Activated naive CD4-positive, alpha-beta T cell treated with anti-CD3 and anti-CD28 coated beads, Interleukin-2, amount 50 U/mL, for 24 hours (primary cell): Measurements from ENCODE around the gene RNF144A.

Experiments
- H3K27ac Mint-ChIP-seq: one replicate; pipeline ENCODE4 v1.8.0; 2021; ENCODE audit warnings: mild to moderate bottlenecking, mixed read lengths
- H3K27me3 Mint-ChIP-seq: one replicate; pipeline ENCODE4 v1.8.0; 2021; ENCODE audit warnings: mixed read lengths
- H3K36me3 Mint-ChIP-seq: one replicate; pipeline ENCODE4 v1.8.0; 2021; ENCODE audit warnings: mixed read lengths
- H3K4me1 Mint-ChIP-seq: one replicate; pipeline ENCODE4 v1.8.0; 2021; ENCODE audit warnings: mixed read lengths
- H3K4me3 Mint-ChIP-seq: one replicate; pipeline ENCODE4 v1.8.0; 2021; ENCODE audit warnings: mild to moderate bottlenecking, mixed read lengths
- H3K9me3 Mint-ChIP-seq: one replicate; pipeline ENCODE4 v1.8.0; 2021; ENCODE audit warnings: mixed read lengths

The RNF144A gene

DNA sequence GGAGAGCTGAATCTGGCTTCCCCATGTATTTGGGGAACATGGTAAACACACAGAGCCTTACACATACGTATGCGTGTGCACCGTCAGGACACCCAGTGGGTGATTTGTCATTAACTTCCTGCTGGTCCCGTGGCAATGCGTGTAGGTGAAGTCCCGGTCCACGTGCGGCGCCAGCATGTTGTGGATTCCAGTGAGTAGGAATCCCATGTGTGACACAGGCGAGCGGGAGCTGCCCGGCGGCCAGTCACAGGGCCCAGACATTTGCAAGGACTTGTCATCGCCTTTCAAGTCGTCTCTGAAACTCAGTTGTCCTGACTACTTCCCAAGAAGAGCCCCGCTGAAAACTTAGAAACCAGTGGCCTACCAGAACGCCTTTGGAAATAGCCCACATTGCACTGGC, 102.0 kb downstream of the RNF144A start:
- H3K4me1 Mint-ChIP-seq = peaks cover 8% of the 10 kb centered on the region
- no peak overlapping the region for H3K4me3 Mint-ChIP-seq
- no peaks in the 10 kb centered on the region for H3K9me3 Mint-ChIP-seq
- H3K27me3 Mint-ChIP-seq = no peaks in the 10 kb centered on the region
- no peak overlapping the region for H3K27ac Mint-ChIP-seq
- H3K36me3 Mint-ChIP-seq = peaks cover 13% of the 10 kb centered on the region

GRCh38 chr2:7020059-7020458, 102.8 kb downstream of the RNF144A start:
- Mint-ChIP-seq H3K27me3 (no peaks in the 10 kb centered on the region), H3K9me3 (no peaks in the 10 kb centered on the region), H3K27ac (no peak overlapping the region), H3K4me3 (no peak overlapping the region), H3K36me3 (peaks cover 10% of the 10 kb centered on the region), H3K4me1 (no peaks in the 10 kb centered on the region)

- Mint-ChIP-seq H3K27ac (peak overlapping the region; percentile 55), H3K4me1 (no peaks in the 10 kb centered on the region), H3K27me3 (no peaks in the 10 kb centered on the region), H3K9me3 (no peaks in the 10 kb centered on the region), H3K36me3 (peaks cover 10% of the 10 kb centered on the region), H3K4me3 (no peak overlapping the region)
These were observed 103.3 kb downstream of the RNF144A start for GRCh38 chr2:7020468-7020867.

GRCh38 chr2:7020939-7021470, 103.8 kb downstream of the RNF144A start:
- H3K27me3 Mint-ChIP-seq = no peaks in the 10 kb centered on the region
- H3K9me3 Mint-ChIP-seq = no peaks in the 10 kb centered on the region
- H3K27ac Mint-ChIP-seq = peak overlapping the region; percentile 55
- H3K4me3 Mint-ChIP-seq = no peak overlapping the region
- no peaks in the 10 kb centered on the region for H3K4me1 Mint-ChIP-seq
- peaks cover 12% of the 10 kb centered on the region for H3K36me3 Mint-ChIP-seq

- peak overlapping the region; percentile 2 for H3K27ac Mint-ChIP-seq
- peaks cover 11% of the 10 kb centered on the region for H3K36me3 Mint-ChIP-seq
- H3K4me1 Mint-ChIP-seq = no peaks in the 10 kb centered on the region
These were observed 105.5 kb downstream of the RNF144A start for GRCh38 chr2:7022492-7023385.

GRCh38 chr2:7023542-7023941, 106.3 kb downstream of the RNF144A start:
- H3K36me3 Mint-ChIP-seq = peaks cover 12% of the 10 kb centered on the region
- H3K4me1 Mint-ChIP-seq = peaks cover 3% of the 10 kb centered on the region
- no peaks in the 10 kb centered on the region for H3K9me3 Mint-ChIP-seq
- H3K27me3 Mint-ChIP-seq = no peaks in the 10 kb centered on the region
- H3K4me3 Mint-ChIP-seq = no peak overlapping the region
- H3K27ac Mint-ChIP-seq = no peak overlapping the region

More at GRCh38 chr2:7022492-7023385, 105.5 kb downstream of the RNF144A start:
- Mint-ChIP-seq H3K9me3 (no peaks in the 10 kb centered on the region), H3K27me3 (no peaks in the 10 kb centered on the region), H3K4me3 (no peak overlapping the region)

GRCh38 chr2:7024261-7024660, 107.0 kb downstream of the RNF144A start:
- Mint-ChIP-seq H3K27ac (no peak overlapping the region), H3K4me3 (no peak overlapping the region), H3K4me1 (peaks cover 4% of the 10 kb centered on the region), H3K36me3 (peaks cover 15% of the 10 kb centered on the region), H3K27me3 (no peaks in the 10 kb centered on the region), H3K9me3 (no peaks in the 10 kb centered on the region)

GRCh38 chr2:7025082-7025481, 107.9 kb downstream of the RNF144A start:
- Mint-ChIP-seq H3K9me3 (no peaks in the 10 kb centered on the region), H3K4me1 (peaks cover 4% of the 10 kb centered on the region), H3K27ac (no peak overlapping the region), H3K4me3 (no peak overlapping the region), H3K36me3 (peaks cover 15% of the 10 kb centered on the region), H3K27me3 (no peaks in the 10 kb centered on the region)

DNA sequence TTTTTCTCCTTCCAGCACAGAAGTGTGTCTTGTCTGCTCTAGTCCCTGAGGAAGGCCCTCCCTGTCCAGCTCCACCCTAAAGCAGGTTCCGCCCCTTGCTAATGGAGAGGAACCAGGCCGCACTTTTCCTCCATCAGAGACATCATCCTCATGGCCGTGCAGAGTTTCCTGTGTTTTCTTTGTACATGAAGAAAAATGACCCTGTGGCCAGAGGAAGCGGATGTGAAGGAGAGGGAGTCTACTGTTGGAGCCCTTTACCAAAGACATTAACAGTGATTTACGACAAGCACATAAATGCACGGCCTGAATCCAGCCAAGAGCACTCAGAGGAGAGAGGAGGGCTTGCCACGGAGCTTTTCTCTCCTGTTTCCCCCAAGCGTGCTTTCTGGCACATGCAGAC, 109.5 kb downstream of the RNF144A start:
- Mint-ChIP-seq H3K4me1 (peaks cover 12% of the 10 kb centered on the region), H3K4me3 (no peak overlapping the region), H3K9me3 (no peaks in the 10 kb centered on the region), H3K27ac (peak overlapping the region; percentile 59), H3K27me3 (no peaks in the 10 kb centered on the region), H3K36me3 (peaks cover 13% of the 10 kb centered on the region)

DNA sequence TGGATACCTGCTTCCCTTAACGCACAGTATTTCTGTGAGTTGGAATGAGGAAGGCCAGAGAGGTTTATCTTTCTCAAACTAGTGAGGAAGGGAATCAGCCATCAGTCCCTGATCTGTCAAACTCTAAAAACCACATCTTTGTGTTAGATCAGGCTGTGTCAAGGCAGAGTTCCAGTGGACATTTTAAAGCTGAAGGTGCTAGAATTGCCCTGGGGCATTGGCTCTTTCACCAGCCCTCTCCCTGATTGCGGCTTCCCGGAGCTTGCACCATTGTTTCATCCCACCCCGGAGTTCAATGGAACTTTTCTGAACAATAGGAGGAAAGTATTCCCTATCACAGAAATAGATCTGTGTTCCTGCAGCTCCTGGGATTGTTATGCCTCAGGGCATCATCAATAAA, 110.2 kb downstream of the RNF144A start:
- peaks cover 14% of the 10 kb centered on the region for H3K4me1 Mint-ChIP-seq
- H3K4me3 Mint-ChIP-seq = no peak overlapping the region
- no peaks in the 10 kb centered on the region for H3K9me3 Mint-ChIP-seq
- peaks cover 14% of the 10 kb centered on the region for H3K36me3 Mint-ChIP-seq
- H3K27ac Mint-ChIP-seq = peak overlapping the region; percentile 17
- H3K27me3 Mint-ChIP-seq = no peaks in the 10 kb centered on the region

GRCh38 chr2:7027956-7028655, 110.9 kb downstream of the RNF144A start:
- peak overlapping the region; percentile 19 for H3K27ac Mint-ChIP-seq
- H3K36me3 Mint-ChIP-seq = peaks cover 15% of the 10 kb centered on the region
- peaks cover 17% of the 10 kb centered on the region for H3K4me1 Mint-ChIP-seq

GRCh38 chr2:7028846-7029245, 111.6 kb downstream of the RNF144A start:
- no peaks in the 10 kb centered on the region for H3K9me3 Mint-ChIP-seq
- no peaks in the 10 kb centered on the region for H3K27me3 Mint-ChIP-seq
- peaks cover 14% of the 10 kb centered on the region for H3K36me3 Mint-ChIP-seq
- peaks cover 17% of the 10 kb centered on the region for H3K4me1 Mint-ChIP-seq
- peak overlapping the region; percentile 23 for H3K27ac Mint-ChIP-seq
- no peak overlapping the region for H3K4me3 Mint-ChIP-seq

More at GRCh38 chr2:7027956-7028655, 110.9 kb downstream of the RNF144A start:
- Mint-ChIP-seq H3K27me3 (no peaks in the 10 kb centered on the region), H3K9me3 (no peaks in the 10 kb centered on the region), H3K4me3 (no peak overlapping the region)

DNA sequence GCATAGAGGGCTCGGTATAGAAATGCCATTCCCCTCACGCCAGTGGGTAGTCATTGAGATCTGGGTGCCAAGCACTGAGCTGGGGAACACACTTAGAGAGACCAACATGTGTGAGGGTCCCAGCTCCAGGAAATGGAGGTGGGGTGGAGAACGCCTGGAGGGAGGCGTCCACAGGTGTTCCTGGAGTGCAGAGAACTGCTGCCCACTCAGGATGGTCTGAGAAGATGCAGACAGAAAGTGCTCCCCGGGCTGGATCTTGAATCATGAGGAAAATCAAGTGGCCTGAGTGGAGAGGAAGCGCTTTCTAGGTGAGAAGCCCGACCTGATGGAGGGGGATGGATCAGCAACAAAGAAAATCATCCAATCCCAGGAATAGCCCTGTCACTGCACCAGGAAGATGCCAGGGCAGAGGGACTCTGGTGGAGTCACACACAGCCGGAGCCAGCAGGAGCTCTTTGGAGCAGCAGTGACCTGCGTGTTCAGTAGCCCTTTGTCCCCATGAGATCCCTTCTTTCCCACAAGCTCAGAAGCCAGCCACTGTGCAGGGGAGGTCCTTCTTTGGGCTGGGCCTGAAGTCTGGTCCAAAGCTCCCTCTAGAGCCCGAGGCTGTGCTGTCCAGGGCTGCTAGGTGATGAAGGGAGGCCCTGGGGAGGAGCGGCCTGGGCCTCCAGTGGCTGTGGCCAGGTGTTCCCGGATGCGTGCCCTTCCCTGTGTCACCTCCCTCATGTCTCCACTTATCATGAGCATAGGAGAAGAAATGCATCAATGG, 112.3 kb downstream of the RNF144A start:
- peaks cover 14% of the 10 kb centered on the region for H3K36me3 Mint-ChIP-seq
- peak overlapping the region; percentile 23 for H3K27ac Mint-ChIP-seq
- peaks cover 17% of the 10 kb centered on the region for H3K4me1 Mint-ChIP-seq
- no peaks in the 10 kb centered on the region for H3K27me3 Mint-ChIP-seq
- no peak overlapping the region for H3K4me3 Mint-ChIP-seq
- H3K9me3 Mint-ChIP-seq = no peaks in the 10 kb centered on the region

DNA sequence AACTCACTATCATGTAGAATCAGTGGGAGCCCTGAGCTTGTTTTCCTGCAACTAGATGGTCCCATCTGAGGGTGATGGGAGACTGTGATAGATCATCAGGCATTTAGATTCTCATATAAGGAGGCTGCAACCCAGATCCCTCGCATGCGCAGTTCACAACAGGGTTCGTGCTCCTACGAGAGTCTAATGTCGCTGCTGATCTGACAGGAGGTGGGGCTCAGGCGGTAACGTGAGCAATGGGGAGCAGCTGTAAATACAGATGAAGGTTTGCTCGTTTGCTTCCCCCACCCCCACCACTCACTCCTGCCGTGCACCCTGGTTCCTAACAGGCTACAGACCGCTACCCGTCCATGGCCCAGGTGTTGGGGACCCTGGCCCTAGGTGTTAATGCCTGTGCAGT, 113.6 kb downstream of the RNF144A start:
- peaks cover 18% of the 10 kb centered on the region for H3K36me3 Mint-ChIP-seq

DNA sequence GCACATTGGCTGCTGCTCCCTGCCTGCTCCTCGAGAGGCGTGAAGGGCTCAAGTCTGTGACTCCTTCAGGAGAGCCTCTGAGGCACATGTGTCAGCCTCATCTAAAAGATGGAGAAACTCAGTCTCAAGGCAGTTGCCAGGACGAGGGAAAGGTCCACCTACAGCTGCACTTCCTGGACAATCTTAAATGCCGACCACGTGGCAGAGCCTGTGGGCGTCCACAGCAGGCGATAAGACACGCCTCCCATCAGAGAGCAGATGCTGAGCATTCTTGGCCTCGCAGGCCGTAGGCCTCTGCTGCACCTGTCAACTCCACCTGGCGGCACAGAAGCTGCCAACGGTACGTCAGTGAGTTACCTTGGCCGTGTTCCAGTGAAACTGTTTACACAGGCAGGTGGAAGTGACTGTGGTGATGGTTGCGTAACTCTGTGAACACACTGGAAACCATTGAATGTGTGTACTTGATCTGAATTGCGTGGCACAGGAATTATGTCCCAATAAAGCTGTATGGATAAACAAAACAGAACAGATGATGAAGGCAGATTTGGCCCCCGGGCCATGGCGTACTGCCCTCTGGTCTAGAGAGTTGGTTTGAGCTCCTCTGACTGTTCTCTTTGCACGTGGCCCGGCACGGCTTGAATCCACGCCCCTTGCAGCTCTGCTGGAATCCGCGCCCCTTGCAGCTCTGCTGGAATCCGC, 114.5 kb downstream of the RNF144A start:
- peaks cover 17% of the 10 kb centered on the region for H3K36me3 Mint-ChIP-seq
- H3K9me3 Mint-ChIP-seq = no peaks in the 10 kb centered on the region
- H3K27ac Mint-ChIP-seq = peak overlapping the region; percentile 68
- H3K27me3 Mint-ChIP-seq = no peaks in the 10 kb centered on the region
- no peak overlapping the region for H3K4me3 Mint-ChIP-seq
- peaks cover 17% of the 10 kb centered on the region for H3K4me1 Mint-ChIP-seq

More for the DNA sequence above, 113.6 kb downstream of the RNF144A start:
- H3K9me3 Mint-ChIP-seq = no peaks in the 10 kb centered on the region
- peaks cover 17% of the 10 kb centered on the region for H3K4me1 Mint-ChIP-seq
- H3K27ac Mint-ChIP-seq = peak overlapping the region; percentile 59
- no peaks in the 10 kb centered on the region for H3K27me3 Mint-ChIP-seq
- H3K4me3 Mint-ChIP-seq = no peak overlapping the region
